ENCODE measurements around the gene PIGU. TPM values are rescaled to one million over a fixed set of nuclear protein-coding genes. Genes with fewer than 3 reads are reported as not detected.
"Not testable (repeated sequence)": the region's sequence is repeated elsewhere in the genome, so short reads cannot be mapped to it uniquely, and the experiment has no call there.

PIGU gene
- total RNA-seq, 2 donors from 2014 or later = 17.3 to 23.0 TPM

GRCh38 chr20:34514897-34515483 lies 161.9 kb downstream of the PIGU start:
- peaks cover 43% of the 10 kb centered on the region for H3K36me3 Mint-ChIP-seq (ENCODE audit: low read depth)
- peak overlapping the region; percentile 99 for H3K4me3 Mint-ChIP-seq
- no peaks in the 10 kb centered on the region for H3K27me3 Mint-ChIP-seq
- peak; percentile 23 for ATAC-seq (replicated peaks)
- H3K4me1 Mint-ChIP-seq = peaks cover 33% of the 10 kb centered on the region
- no peaks in the 10 kb centered on the region for H3K9me3 Mint-ChIP-seq
- peak overlapping the region; percentile 97 for H3K27ac Mint-ChIP-seq

GRCh38 chr20:34514034-34514433 lies 162.9 kb downstream of the PIGU start:
- peaks cover 39% of the 10 kb centered on the region for H3K36me3 Mint-ChIP-seq (ENCODE audit: low read depth)
- H3K27ac Mint-ChIP-seq; ATAC-seq (replicated peaks); H3K9me3 Mint-ChIP-seq; H3K4me3 Mint-ChIP-seq; H3K27me3 Mint-ChIP-seq: not testable (repeated sequence)
- peaks cover 33% of the 10 kb centered on the region for H3K4me1 Mint-ChIP-seq

- H3K36me3 Mint-ChIP-seq (ENCODE audit: low read depth) = peaks cover 42% of the 10 kb centered on the region
- no peak for ATAC-seq (replicated peaks)
- H3K4me1 Mint-ChIP-seq = peaks cover 27% of the 10 kb centered on the region
- H3K9me3 Mint-ChIP-seq = no peaks in the 10 kb centered on the region
- no peak overlapping the region for H3K4me3 Mint-ChIP-seq
- peak overlapping the region; percentile 12 for H3K27ac Mint-ChIP-seq
- no peaks in the 10 kb centered on the region for H3K27me3 Mint-ChIP-seq
Observed at GRCh38 chr20:34512955-34513419, 163.9 kb downstream of the PIGU start.

- Mint-ChIP-seq H3K27ac (peak overlapping the region; percentile 12), H3K4me3 (no peak overlapping the region), H3K36me3 (ENCODE audit: low read depth) (peaks cover 44% of the 10 kb centered on the region), H3K27me3 (no peaks in the 10 kb centered on the region), H3K9me3 (no peaks in the 10 kb centered on the region), H3K4me1 (peaks cover 24% of the 10 kb centered on the region)
- no peak for ATAC-seq (replicated peaks)
Observed at GRCh38 chr20:34512266-34512954, 164.5 kb downstream of the PIGU start.

- Mint-ChIP-seq H3K4me1 (peaks cover 24% of the 10 kb centered on the region), H3K27me3 (no peaks in the 10 kb centered on the region), H3K9me3 (no peaks in the 10 kb centered on the region), H3K27ac (no peak overlapping the region), H3K4me3 (no peak overlapping the region), H3K36me3 (ENCODE audit: low read depth) (peaks cover 50% of the 10 kb centered on the region)
- no peak for ATAC-seq (replicated peaks)
Observed at GRCh38 chr20:34511891-34512265, 165.0 kb downstream of the PIGU start.

GRCh38 chr20:34510575-34510974 lies 166.3 kb downstream of the PIGU start:
- Mint-ChIP-seq H3K4me3 (no peak overlapping the region), H3K27me3 (no peaks in the 10 kb centered on the region), H3K36me3 (ENCODE audit: low read depth) (peaks cover 52% of the 10 kb centered on the region), H3K4me1 (peaks cover 24% of the 10 kb centered on the region), H3K27ac (no peak overlapping the region), H3K9me3 (no peaks in the 10 kb centered on the region)
- ATAC-seq (replicated peaks) = no peak

Other genes with a start within 250 kb of the PIGU start
- gene DYNLRB1, start 160.7 kb downstream of the PIGU start, total RNA-seq = 10 to 100 TPM; 72.0 to 85.0 TPM
- gene MAP1LC3A, start 118.4 kb downstream of the PIGU start, total RNA-seq = 1 to 10 TPM; 4.5 to 4.6 TPM
- 1 to 10 TPM; 4.1 to 9.2 TPM for gene TP53INP2, start 27.3 kb upstream of the PIGU start, total RNA-seq
- gene NCOA6, start 148.6 kb upstream of the PIGU start, total RNA-seq = 10 to 100 TPM; 20.8 to 25.3 TPM
- gene GGT7, start 195.8 kb upstream of the PIGU start, total RNA-seq = 10 to 100 TPM in 1 of 2 donors, 1 to 10 TPM in 1; 7.3 to 21.1 TPM
- gene ACSS2, start 199.5 kb upstream of the PIGU start, total RNA-seq = 10 to 100 TPM; 31.7 to 42.0 TPM

All from activated T-helper 17 cell treated with anti-CD3 and anti-CD28 coated beads, Interleukin-2, amount 50 U/mL, for 72 hours (primary cell).